Measurements from ENCODE around the gene USP33.
"Not testable (repeated sequence)": the region's sequence is repeated elsewhere in the genome, so short reads cannot be mapped to it uniquely, and the experiment has no call there.

Gene USP33

GRCh38 chr1:77739235-77739634 lies 20.4 kb downstream of the USP33 start:
- no peak for DNase-seq (ENCODE audit: low read depth)

DNA sequence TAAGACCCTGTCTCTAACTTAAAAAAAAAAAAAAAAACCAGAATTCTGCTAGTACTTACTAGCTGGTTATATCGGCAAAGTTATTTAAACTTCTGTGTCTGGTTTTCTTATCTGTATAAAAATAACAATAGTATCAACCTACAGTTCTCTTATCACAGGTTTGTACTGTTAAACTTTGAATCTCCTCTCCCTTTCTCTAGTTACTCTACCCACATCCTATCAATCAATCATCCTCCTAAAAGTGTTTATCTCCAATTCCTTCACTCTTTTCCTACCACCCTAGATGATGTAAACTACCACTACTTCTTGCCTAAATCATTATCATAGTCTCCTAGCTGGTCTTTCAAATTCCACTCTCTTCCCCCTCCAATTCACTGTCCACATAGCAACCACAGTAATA lies 27.6 kb downstream of the USP33 start:
- no peak for DNase-seq (ENCODE audit: low read depth)

DNA sequence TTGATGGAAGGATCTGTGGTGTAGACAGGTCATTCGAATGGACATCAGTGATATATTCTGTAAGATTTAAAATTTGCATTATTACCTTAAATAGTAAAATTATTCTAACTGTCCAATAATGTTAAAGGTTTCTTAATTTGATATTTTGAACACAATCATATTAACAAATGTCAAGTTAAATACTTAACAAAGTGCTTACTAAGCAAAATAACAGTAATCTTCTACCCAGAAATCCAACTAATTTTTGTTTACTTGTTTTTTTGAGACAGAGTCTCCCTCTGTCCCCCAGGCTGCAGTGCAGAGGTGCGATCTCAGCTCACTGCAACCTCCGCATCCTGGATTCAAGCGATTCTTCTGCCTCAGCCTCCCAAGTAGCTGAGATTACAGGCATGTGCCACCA lies 33.9 kb downstream of the USP33 start:
- DNase-seq (ENCODE audit: low read depth) = no peak

GRCh38 chr1:77718181-77718580 lies 41.5 kb downstream of the USP33 start:
- no peak for DNase-seq (ENCODE audit: low read depth)

GRCh38 chr1:77716065-77716464 lies 43.6 kb downstream of the USP33 start:
- no peak for DNase-seq (ENCODE audit: low read depth)

DNA sequence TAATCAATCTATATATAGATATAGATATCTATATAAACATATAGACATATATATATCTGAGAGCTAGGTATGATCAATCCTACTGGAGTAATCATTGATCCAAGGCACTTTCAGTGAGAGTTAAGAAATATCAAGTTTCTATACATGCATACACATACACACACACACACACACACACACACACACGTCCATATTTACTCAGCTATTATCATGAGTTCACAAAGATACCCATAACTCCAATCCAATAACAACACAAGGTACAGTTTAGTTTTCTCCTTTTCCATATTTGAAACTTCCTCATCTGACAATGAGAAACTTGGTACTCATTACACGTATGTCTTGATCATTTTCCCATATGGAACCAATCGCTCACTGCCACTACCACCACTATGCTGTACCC lies 49.9 kb downstream of the USP33 start:
- no peak for DNase-seq (ENCODE audit: low read depth)

GRCh38 chr1:77706321-77706720 lies 53.3 kb downstream of the USP33 start:
- no peak for DNase-seq (ENCODE audit: low read depth)

DNA sequence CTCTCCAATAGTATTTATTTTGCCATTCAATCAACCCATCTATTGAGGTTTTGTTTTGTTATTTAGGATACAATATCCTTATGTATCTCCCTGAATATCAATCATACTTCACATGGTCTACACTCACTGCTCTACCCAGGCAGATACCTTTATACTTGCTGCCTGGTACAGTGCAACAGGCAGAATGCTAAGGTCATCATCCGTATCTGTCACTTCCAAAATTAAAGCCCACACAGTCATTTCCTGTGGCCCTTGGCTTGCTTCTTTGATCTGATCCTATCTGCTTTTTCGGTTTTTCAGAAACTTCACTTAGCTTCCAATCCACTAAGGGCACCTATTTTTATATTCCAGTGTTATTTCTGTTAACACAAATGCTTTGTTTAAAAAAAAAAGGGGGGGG lies 54.9 kb downstream of the USP33 start:
- no peak for DNase-seq (ENCODE audit: low read depth)

DNA sequence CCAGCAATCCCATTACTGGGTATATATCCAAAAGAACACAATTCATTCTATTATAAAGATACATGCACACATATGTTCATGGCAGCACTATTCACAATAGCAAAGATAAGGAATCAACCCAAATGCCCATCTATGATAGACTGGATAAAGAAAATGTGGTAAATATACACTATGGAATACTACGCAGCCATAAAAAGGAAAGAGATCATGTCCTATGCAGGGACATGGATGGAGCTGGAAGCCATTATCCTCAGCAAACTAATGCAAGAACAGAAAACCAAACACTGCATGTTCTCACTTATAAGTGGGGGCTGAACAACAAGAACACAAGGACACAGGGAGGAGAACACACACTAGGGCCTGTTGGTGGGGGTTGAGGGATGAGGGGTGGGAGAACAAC lies 60.0 kb downstream of the USP33 start:
- not testable (repeated sequence) for DNase-seq (ENCODE audit: low read depth)

DNA sequence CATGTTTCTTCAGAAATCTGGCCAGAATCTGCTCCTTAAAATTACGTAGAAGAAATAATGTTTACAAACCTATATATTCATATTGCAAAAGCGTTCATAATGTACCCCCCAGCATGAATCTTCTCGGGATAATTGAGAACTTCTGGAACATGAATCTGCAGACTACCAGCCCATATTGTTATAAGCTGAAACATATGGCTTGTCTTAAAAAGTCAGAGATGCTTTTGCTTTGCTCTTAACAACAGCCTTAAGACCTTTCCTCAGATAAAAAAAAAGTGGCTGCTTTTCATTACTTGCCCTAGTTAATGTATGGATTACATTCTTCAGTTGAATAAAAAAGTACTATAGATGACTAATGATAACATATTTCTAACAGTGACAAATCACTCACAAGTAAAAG lies 62.2 kb downstream of the USP33 start:
- no peak for DNase-seq (ENCODE audit: low read depth)

GRCh38 chr1:77688939-77689338 lies 70.7 kb downstream of the USP33 start:
- no peak for DNase-seq (ENCODE audit: low read depth)

DNA sequence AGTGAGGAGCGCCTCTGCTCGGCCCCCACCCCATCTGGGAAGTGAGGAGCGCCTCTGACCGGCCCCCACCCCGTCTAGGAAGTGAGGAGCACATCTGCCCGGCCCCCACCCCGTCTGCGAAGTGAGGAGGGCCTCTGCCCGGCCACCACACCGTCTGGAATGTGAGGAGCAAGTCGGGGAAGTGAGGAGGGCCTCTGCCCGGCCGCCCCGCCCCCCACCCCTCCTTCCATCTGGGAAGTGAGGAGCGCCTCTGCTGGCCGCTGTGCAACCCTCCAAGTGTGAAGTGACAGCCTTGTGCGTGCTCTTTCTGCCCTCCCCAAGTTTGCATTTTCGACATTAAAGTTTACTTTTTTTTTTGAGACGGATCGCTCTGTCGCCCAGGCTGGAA lies 72.1 kb downstream of the USP33 start:
- no peak for DNase-seq (ENCODE audit: low read depth)

DNA sequence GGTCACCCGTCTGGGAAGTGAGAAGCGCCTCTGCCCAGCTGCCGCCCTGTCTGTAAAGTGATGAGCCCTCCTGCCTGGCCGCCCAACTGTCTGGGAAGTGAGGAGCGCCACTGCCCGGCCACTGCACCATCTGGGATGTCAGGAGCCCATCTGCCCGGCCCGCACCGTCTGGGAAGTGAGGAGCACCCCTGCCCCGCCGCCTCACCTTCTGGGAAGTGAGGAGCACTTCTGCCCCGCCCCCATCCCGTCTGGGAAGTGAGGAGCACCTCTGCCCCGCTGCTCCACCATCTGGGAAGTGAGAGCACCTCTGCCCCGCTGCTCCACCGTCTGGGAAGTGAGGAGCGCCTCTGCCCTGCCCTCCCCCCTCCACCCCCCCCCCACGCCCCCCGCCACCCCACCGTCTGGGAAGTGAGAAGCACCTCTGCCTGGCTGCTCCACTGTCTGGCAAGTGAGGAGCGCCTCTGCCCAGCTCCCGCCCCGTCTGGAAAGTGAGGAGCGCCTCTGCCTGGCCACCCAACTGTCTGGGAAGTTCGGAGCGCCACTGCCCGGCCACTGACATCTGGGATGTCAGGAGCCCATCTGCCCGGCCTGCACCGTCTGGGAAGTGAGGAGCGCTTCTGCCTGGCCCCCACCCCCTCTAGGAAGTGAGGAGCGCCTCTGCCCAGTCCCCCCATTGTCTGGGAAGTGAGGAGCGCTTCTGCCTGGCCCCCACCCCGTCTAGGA lies 72.7 kb downstream of the USP33 start:
- no peak for DNase-seq (ENCODE audit: low read depth)

- DNase-seq (ENCODE audit: low read depth) = peak; percentile 75
Measured at GRCh38 chr1:77683160-77684148, 76.2 kb downstream of the USP33 start.

DNA sequence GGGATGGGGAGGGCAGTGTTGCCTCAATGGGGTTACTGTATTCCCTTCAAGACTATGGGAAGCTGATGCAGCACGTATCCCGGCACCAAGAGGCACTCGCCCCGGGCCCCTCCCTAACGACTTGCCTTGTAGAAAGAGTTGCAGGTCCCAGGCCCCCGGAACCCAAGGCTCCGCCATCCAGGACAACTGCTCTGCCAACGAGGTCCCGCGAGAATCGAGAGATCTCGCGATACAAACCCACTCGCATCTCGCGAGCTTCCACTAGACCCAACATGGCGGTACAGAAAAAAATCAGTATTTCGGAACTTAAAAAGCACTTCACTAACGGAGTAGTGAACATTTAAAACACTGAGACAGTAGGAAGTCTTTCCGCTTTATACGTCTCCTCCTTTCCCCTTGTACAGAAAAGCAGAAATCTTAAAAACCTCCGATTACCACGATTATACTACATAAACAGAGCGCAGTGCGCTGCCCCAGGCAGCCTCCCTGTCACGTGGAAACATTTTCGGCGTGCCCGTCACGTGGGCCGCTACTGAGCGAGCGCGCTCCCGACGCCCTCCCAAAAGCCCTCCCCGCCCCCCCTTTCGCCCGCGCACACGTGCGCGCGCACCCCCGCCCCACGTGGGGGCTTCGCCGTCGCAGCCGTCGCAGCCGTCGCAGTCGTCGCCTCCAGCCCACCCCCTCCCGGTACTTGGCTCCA lies 77.0 kb downstream of the USP33 start, which contains the start of gene ZZZ3:
ZZZ3 (minus strand) TSS at position 199 of the 700 bp plus-strand sequence. CDS start 49,304 bp downstream, outside the sequence.
- DNase-seq (ENCODE audit: low read depth) = peak; percentile 80

DNA sequence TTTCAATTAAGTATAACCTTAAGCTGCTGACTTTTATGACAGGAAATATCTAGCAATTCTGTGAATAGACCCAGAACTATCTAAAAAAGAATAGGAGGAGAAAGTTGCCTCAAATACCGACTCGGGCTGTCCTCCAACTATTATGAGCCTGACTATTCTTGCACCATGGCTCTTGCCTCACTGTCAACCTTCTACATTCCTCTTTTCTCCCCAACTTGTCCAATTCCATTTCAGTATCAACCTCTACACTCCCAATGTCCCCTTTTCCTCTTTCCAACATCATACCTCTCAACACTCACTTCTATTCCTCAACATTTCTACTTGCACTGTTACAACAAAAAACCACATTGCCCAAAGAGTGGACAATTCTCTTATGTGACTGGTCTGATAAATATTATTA lies 79.5 kb downstream of the USP33 start:
- no peak for DNase-seq (ENCODE audit: low read depth)

- DNase-seq (ENCODE audit: low read depth) = no peak
Measured at GRCh38 chr1:77678660-77679610, 80.7 kb downstream of the USP33 start.

DNA sequence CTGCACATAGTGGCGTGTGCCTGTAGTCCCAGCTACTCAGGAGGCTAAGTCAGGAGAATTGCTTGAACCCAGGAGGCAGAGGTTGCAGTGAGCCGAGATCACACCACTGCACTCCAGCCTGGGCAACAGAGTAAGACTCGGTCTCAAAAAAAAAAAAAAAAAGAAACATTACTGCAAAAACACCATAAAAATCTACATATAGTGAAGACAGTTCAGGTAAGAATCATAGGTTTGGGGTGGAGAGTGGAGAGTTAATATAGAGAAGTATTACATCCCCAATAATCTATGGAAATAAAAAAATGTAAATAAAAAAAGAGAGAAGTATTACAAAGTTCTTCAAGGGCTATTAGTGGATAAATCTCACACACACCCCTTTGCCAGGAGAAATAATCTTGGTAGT lies 84.8 kb downstream of the USP33 start:
- DNase-seq (ENCODE audit: low read depth) = not testable (repeated sequence)

GRCh38 chr1:77673716-77674355 lies 85.8 kb downstream of the USP33 start:
- DNase-seq (ENCODE audit: low read depth) = no peak

GRCh38 chr1:77673030-77673429 lies 86.6 kb downstream of the USP33 start:
- no peak for DNase-seq (ENCODE audit: low read depth)

- no peak for DNase-seq (ENCODE audit: low read depth)
Measured at GRCh38 chr1:77672374-77672773, 87.3 kb downstream of the USP33 start.

Data from stimulated activated CD8-positive, alpha-beta memory T cell treated with anti-CD3 and anti-CD28 coated beads, Interleukin-15, amount 100 ng/mL, for 1 hour (primary cell).